ENCODE data around the gene IGF2BP3.

IGF2BP3 gene

GRCh38 chr7:23369695-23370404, 100.4 kb downstream of the IGF2BP3 start:
- H3K36me3 ChIP-seq (ENCODE audit: control insufficient read depth, insufficient read depth, low read length) = no peaks in the 10 kb centered on the region; the same call in 1 of the 2 replicates
- H3K27me3 ChIP-seq (replicated peaks; ENCODE audit: control insufficient read depth, insufficient read depth, low read length) = no peaks in the 10 kb centered on the region
- TF ChIP-seq CTCF (IDR thresholded peaks at IDR 0.05; ENCODE audit: insufficient read depth, low read length, poor library complexity, severe bottlenecking) = no peak
- DNase-seq (ENCODE audit: extremely low read depth, insufficient read length) = no peak
- H3K4me3 ChIP-seq (replicated peaks; ENCODE audit: low read depth, low read length) = no peak overlapping the region

GRCh38 chr7:23369100-23369499, 101.2 kb downstream of the IGF2BP3 start:
- TF ChIP-seq CTCF (IDR thresholded peaks at IDR 0.05; ENCODE audit: insufficient read depth, low read length, poor library complexity, severe bottlenecking) = no peak
- H3K36me3 ChIP-seq (ENCODE audit: control insufficient read depth, insufficient read depth, low read length) = no peaks in the 10 kb centered on the region; the same call in 1 of the 2 replicates
- H3K27me3 ChIP-seq (replicated peaks; ENCODE audit: control insufficient read depth, insufficient read depth, low read length) = no peaks in the 10 kb centered on the region
- peak; percentile 15 for DNase-seq (ENCODE audit: extremely low read depth, insufficient read length)
- no peak overlapping the region for H3K4me3 ChIP-seq (replicated peaks; ENCODE audit: low read depth, low read length)

- H3K27me3 ChIP-seq (replicated peaks; ENCODE audit: control insufficient read depth, insufficient read depth, low read length) = no peaks in the 10 kb centered on the region
Observed at GRCh38 chr7:23358152-23358674, 112.1 kb downstream of the IGF2BP3 start.

GRCh38 chr7:23357190-23358093, 112.8 kb downstream of the IGF2BP3 start:
- peak; percentile 23 for TF ChIP-seq CTCF (IDR thresholded peaks at IDR 0.05; ENCODE audit: insufficient read depth, low read length, poor library complexity, severe bottlenecking)
- Histone ChIP-seq H3K36me3 (ENCODE audit: control insufficient read depth, insufficient read depth, low read length) (peaks cover 2% of the 10 kb centered on the region), H3K4me3 (replicated peaks; ENCODE audit: low read depth, low read length) (no peak overlapping the region), H3K27me3 (replicated peaks; ENCODE audit: control insufficient read depth, insufficient read depth, low read length) (no peaks in the 10 kb centered on the region)
- peak; percentile 15 for DNase-seq (ENCODE audit: extremely low read depth, insufficient read length)

More at GRCh38 chr7:23358152-23358674, 112.1 kb downstream of the IGF2BP3 start:
- H3K4me3 ChIP-seq (replicated peaks; ENCODE audit: low read depth, low read length) = no peak overlapping the region
- TF ChIP-seq CTCF (IDR thresholded peaks at IDR 0.05; ENCODE audit: insufficient read depth, low read length, poor library complexity, severe bottlenecking) = no peak
- DNase-seq (ENCODE audit: extremely low read depth, insufficient read length) = no peak
- peaks cover 2% of the 10 kb centered on the region for H3K36me3 ChIP-seq (ENCODE audit: control insufficient read depth, insufficient read depth, low read length)

- no peak overlapping the region for H3K4me3 ChIP-seq (replicated peaks; ENCODE audit: low read depth, low read length)
Observed at GRCh38 chr7:23356726-23357125, 113.6 kb downstream of the IGF2BP3 start.

More at GRCh38 chr7:23356726-23357125, 113.6 kb downstream of the IGF2BP3 start:
- no peak for DNase-seq (ENCODE audit: extremely low read depth, insufficient read length)
- Histone ChIP-seq H3K36me3 (ENCODE audit: control insufficient read depth, insufficient read depth, low read length) (peaks cover 2% of the 10 kb centered on the region), H3K27me3 (replicated peaks; ENCODE audit: control insufficient read depth, insufficient read depth, low read length) (no peaks in the 10 kb centered on the region)
- TF ChIP-seq CTCF (IDR thresholded peaks at IDR 0.05; ENCODE audit: insufficient read depth, low read length, poor library complexity, severe bottlenecking) = no peak

Measured in GM06990 (cell line).